Measurements from ENCODE around the gene NAXD.

- no peak for TF ChIP-seq POLR2A (IDR thresholded peaks at IDR 0.05)
- no peak for TF ChIP-seq CTCF (IDR thresholded peaks at IDR 0.05)
These were observed 15.0 kb upstream of the NAXD start for GRCh38 chr13:110600261-110600819.
